PC-9 (cell line): ENCODE results near the gene NFKBIE. TPM values are rescaled to one million over a fixed set of nuclear protein-coding genes. Genes with fewer than 3 reads are reported as not detected.

Source experiments
- BruUV-seq: library from RNA; stranded (reverse); fragments of 400-500 nt; replicated peaks from 2 replicates; lab custom pipeline; 2021; lab: Mats Ljungman, UMichigan
- CTCF ChIA-PET: fragments of 300-600 bp; sonication (Branson Sonifier 250); formaldehyde crosslinking; loops from one replicate; lab custom pipeline; 2022; ENCODE audit warnings: antibody characterized with exemption; lab: Charles Lee
- POLR2A ChIA-PET: fragments of 300-600 bp; sonication (Branson Sonifier 250); formaldehyde crosslinking; loops from one replicate; lab custom pipeline; 2022; ENCODE audit warnings: antibody characterized with exemption; ENCODE audit not compliant: unreplicated experiment; lab: Charles Lee
- DNase-seq, 2 experiments: peaks; one replicate each; pipeline versions ENCODE4 v3.0.0 to v3.0.0-alpha.2; 2015 to 2022; ENCODE audit warnings: mixed read lengths in 1 of 2
- H2AFZ ChIP-seq: fragments of 200-600 bp; sonication (generic); 2 replicates; pipeline ENCODE4 v1.8.1; 2017; ENCODE audit warnings: antibody characterized with exemption
- H3F3A ChIP-seq: fragments of 200-600 bp; sonication (generic); 2 replicates; pipeline ENCODE4 v1.8.1; 2017; ENCODE audit warnings: antibody characterized with exemption, mild to moderate bottlenecking, low read depth; ENCODE audit not compliant: insufficient read depth
- H3K27ac ChIP-seq: fragments of 200-600 bp; sonication (generic); 2 replicates; pipeline ENCODE4 v1.6.1; 2016; ENCODE audit warnings: mixed run types
- H3K27me3 ChIP-seq: fragments of 200-600 bp; sonication (generic); 2 replicates; pipeline ENCODE4 v1.6.1; 2016; ENCODE audit warnings: low read depth, mixed run types; ENCODE audit not compliant: insufficient read depth
- H3K36me3 ChIP-seq: fragments of 200-600 bp; sonication (generic); 2 replicates; pipeline ENCODE4 v1.6.1; 2016; ENCODE audit warnings: low read depth, mixed run types
- H3K4me1 ChIP-seq: fragments of 200-600 bp; sonication (generic); replicated peaks from 2 replicates; pipeline ENCODE4 v1.6.1; 2016; ENCODE audit warnings: mixed run types; ENCODE audit not compliant: insufficient read depth
- H3K4me2 ChIP-seq: fragments of 200-600 bp; sonication (generic); 2 replicates; pipeline ENCODE4 v1.6.1; 2017; ENCODE audit warnings: mixed run types
- H3K4me3 ChIP-seq: fragments of 200-600 bp; sonication (generic); 2 replicates; pipeline ENCODE4 v1.6.1; 2016; ENCODE audit warnings: mixed run types
- H3K79me2 ChIP-seq: fragments of 200-600 bp; sonication (generic); 2 replicates; pipeline ENCODE4 v1.6.1; 2017; ENCODE audit warnings: low read depth, mixed run types
- H3K9me2 ChIP-seq: fragments of 200-600 bp; sonication (generic); 2 replicates; pipeline ENCODE4 v1.8.1; 2017; ENCODE audit warnings: mild to moderate bottlenecking; ENCODE audit not compliant: insufficient read depth
- H3K9me3 ChIP-seq: fragments of 200-600 bp; sonication (generic); 2 replicates; pipeline ENCODE4 v1.8.1; 2016; ENCODE audit warnings: low read depth; ENCODE audit not compliant: insufficient read depth
- H4K20me1 ChIP-seq: fragments of 200-600 bp; sonication (generic); 2 replicates; pipeline ENCODE4 v1.8.1; 2017; ENCODE audit not compliant: insufficient read depth
- CTCF ChIP-seq: fragments of 200-600 bp; sonication (generic); conservative IDR thresholded peaks from 2 replicates; pipeline ENCODE4 v1.6.1; 2017; ENCODE audit warnings: mixed run types, antibody characterized with exemption, mild to moderate bottlenecking, moderate library complexity
- EZH2 ChIP-seq: fragments of 200-600 bp; sonication (generic); IDR thresholded peaks from 2 replicates; pipeline ENCODE4 v1.8.0; 2017; ENCODE audit warnings: antibody characterized with exemption, low read depth
- intact Hi-C: fragments of 100-400 bp; cut with micrococcal nuclease; formaldehyde crosslinking; loops from one replicate; pipeline ENCODE4 v1.10.0; 2022; ENCODE audit not compliant: unreplicated experiment
- total RNA-seq: library from RNA; stranded (reverse); gene quantifications from 2 replicates; pipeline ENCODE4 v1.2.3, GENCODE V29; 2021

NFKBIE gene
- total RNA-seq, 1 experiment from 2014 or later, result 7.6 TPM

DNA sequence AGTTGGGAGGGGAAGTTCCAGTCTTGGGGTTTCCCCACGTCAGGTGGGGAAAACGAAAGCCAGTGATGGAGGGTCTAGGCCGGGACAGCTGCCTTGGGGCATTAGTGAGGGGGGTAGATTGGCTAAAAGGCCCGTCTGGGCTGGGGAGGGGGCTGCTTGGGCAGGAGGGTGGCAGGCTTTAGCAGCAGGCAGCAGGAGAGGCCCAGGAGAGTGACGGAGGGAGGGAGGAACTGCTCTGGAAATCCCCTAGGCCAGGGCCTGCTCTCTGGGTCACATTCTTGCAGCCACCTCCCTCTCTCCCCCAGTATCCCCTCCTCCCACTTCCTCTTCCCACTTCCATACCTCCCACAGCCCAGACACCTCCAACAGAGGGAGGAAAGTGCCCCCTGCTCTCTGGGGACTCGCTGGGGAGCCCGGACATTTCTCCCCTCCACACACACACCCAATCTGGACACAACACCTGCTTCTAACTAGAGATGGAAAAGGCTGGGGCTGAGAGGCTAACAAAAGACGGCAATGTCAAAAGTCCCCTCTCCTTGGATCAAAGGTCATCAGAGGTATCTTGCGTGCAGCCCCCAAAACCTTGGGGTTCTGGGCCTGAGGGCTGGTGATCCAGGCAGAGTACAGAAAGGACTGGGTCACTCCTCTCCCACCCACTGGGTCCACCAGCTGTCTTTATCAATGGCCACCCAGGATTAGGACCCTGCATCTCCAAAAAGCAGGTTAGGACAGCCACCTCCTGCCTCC lies 1.8 kb downstream of the NFKBIE start:
- H3K9me3 ChIP-seq, result no peaks in the 10 kb centered on the region
- ChIA-PET CTCF (no interaction called here), POLR2A (interaction anchor here (0.6 kb wide), 1 partner anchor 49 kb away, joined by 3 read pairs; no protein-coding TSS in a partner anchor)

DNA sequence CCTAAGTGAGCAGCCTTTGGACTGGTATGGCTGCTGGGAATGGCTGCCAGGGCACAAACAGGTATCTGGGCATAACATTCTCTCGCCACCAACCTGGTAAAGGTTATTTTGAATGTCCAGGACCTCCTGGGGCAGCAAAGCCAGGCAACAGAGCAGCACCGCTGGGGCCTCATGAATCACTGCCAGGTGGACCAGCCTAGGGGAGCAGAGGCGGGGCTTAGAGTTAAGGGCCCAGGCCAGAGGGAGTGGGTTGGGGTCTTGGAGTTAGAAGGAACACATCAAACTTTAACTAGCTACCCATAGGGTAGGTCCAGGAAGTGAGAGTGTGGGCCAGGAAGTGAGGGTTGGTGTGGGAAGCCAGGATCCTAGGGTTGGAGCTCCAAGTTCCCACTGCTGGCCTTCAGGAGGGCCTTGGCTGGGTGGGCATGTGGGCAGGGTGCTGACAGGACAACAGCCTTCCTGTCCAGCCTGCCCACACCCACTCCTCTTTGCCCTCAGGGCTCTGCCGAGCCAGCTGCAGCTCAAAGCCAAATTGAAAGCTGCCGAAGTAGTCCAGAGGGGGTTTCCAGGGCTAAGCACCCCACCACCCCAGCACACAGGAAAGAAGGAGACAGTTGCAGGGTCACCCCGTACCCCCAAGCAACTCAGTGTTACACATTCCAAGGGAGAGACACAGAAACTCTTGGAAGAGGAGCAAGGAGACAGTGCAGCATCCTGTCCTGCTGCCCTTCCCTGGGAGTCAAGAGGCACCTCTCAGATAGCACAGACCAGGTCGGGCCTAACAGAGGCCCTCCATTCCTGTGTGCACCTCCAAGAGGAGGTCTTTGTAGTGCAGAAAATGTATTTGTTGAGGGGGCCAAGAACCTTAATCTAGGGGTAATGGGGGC lies 2.6 kb downstream of the NFKBIE start:
- H4K20me1 ChIP-seq, result no peaks in the 10 kb centered on the region; the same call in 1 of the 2 replicates
- H3K79me2 ChIP-seq, result peaks cover 26% of the 10 kb centered on the region
- ChIA-PET POLR2A (no interaction called here), CTCF (interaction anchor here (0.7 kb wide), 1 partner anchor 548 kb away, joined by 4 read pairs; no protein-coding TSS in a partner anchor)
- H3K4me2 ChIP-seq, result peak overlapping the region; percentile 100
- no peak overlapping the region for H2AFZ ChIP-seq
- H3F3A ChIP-seq, result peaks cover 14% of the 10 kb centered on the region; the same call in 1 of the 2 replicates
- no peak for DNase-seq
- H3K4me1 ChIP-seq, result peaks cover 21% of the 10 kb centered on the region
- H3K9me3 ChIP-seq, result no peaks in the 10 kb centered on the region
- H3K9me2 ChIP-seq, result no peaks in the 10 kb centered on the region
- no peaks in the 10 kb centered on the region for H3K27me3 ChIP-seq
- no peak overlapping the region for H3K4me3 ChIP-seq
- intact Hi-C loops, result no loop called here
- no peak overlapping the region for H3K27ac ChIP-seq
- TF ChIP-seq CTCF, result no peak
- no peak for TF ChIP-seq EZH2
- BruUV-seq, result no TSS peak
- H3K36me3 ChIP-seq, result no peaks in the 10 kb centered on the region

More for the DNA sequence above, 1.8 kb downstream of the NFKBIE start:
- H3K9me2 ChIP-seq, result no peaks in the 10 kb centered on the region
- no peaks in the 10 kb centered on the region for H3K36me3 ChIP-seq
- no peak overlapping the region for H3K27ac ChIP-seq
- no TSS peak for BruUV-seq
- peaks cover 21% of the 10 kb centered on the region for H3K4me1 ChIP-seq
- TF ChIP-seq CTCF (no peak), EZH2 (no peak)
- peak overlapping the region; percentile 89; the same call in 1 of the 2 replicates for H3K4me3 ChIP-seq
- H2AFZ ChIP-seq, result no peak overlapping the region
- no peaks in the 10 kb centered on the region; the same call in 1 of the 2 replicates for H4K20me1 ChIP-seq
- H3K27me3 ChIP-seq, result no peaks in the 10 kb centered on the region
- peak overlapping the region; percentile 100 for H3K4me2 ChIP-seq
- intact Hi-C loops, result no loop called here
- H3K79me2 ChIP-seq, result peaks cover 26% of the 10 kb centered on the region
- peaks cover 6% of the 10 kb centered on the region; the same call in 1 of the 2 replicates for H3F3A ChIP-seq
- peak in 1 of 2 experiments; percentile 32 for DNase-seq

GRCh38 chr6:44261581-44261980 lies 3.8 kb downstream of the NFKBIE start:
- Histone ChIP-seq H3F3A (peaks cover 17% of the 10 kb centered on the region; the same call in 1 of the 2 replicates), H3K36me3 (no peaks in the 10 kb centered on the region), H3K4me3 (no peak overlapping the region), H3K4me1 (peaks cover 21% of the 10 kb centered on the region), H2AFZ (no peak overlapping the region), H3K9me3 (no peaks in the 10 kb centered on the region), H3K4me2 (no peak overlapping the region), H4K20me1 (peaks cover under 1% of the 10 kb centered on the region), H3K9me2 (no peaks in the 10 kb centered on the region), H3K27ac (no peak overlapping the region), H3K79me2 (peaks cover 32% of the 10 kb centered on the region), H3K27me3 (no peaks in the 10 kb centered on the region)
- ChIA-PET POLR2A (no interaction called here), CTCF (interaction anchor here (0.5 kb wide), 1 partner anchor 17 kb away, joined by 4 read pairs; no protein-coding TSS in a partner anchor)
- TF ChIP-seq EZH2 (no peak), CTCF (no peak)
- no TSS peak for BruUV-seq
- peak in 1 of 2 experiments; percentile 30 for DNase-seq
- intact Hi-C loops, result no loop called here
